ENCODE results near the gene NELL2. TPM values are rescaled to one million over a fixed set of nuclear protein-coding genes. Genes with fewer than 3 reads are reported as not detected.

NELL2 gene
- total RNA-seq, 2 donors from 2014 or later = 0.31 to 0.52 TPM

GRCh38 chr12:44459569-44459968 lies 416.5 kb downstream of the NELL2 start:
- Histone ChIP-seq H3K27ac (no peak overlapping the region), H3K4me3 (no peak overlapping the region), H3K27me3 (no peaks in the 10 kb centered on the region), H3K9me3 (no peaks in the 10 kb centered on the region), H3K4me1 (no peaks in the 10 kb centered on the region), H3K36me3 (no peaks in the 10 kb centered on the region)
- DNase-seq (ENCODE audit: low spot score) = no peak
- no peak for TF ChIP-seq CTCF (IDR thresholded peaks at IDR 0.05)

Other genes starting within 250 kb of the NELL2 start
- gene DBX2, start 174.8 kb upstream of the NELL2 start, total RNA-seq = under 1 TPM; 0.19 to 0.51 TPM

Measured in right atrium auricular region (tissue), 2 donors.